Measurements from ENCODE around the gene KLHL29.

KLHL29 gene

DNA sequence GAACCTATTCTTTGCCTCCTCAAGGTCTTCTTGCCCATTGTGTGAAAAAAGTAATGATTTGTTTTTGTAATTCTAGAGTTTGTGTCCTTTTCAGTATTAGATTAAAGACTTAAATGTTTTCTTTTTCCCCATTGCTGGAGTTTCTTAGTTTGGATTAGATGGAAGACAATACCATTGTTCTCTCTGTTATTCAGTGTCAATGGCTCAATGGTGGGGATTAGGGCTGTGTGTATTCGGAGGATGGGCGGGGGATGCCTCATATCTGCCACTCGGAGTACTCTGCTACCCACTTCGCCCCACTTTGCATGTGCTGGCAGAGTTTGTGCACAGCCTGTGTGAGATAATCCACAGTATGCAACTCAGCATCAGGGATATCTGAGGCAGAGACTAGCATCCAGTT, 90.1 kb downstream of the KLHL29 start:
- H3K4me3 ChIP-seq (ENCODE audit: low read depth, low read length), result no peak overlapping the region
- no peak for DNase-seq (ENCODE audit: low read depth)
- TF ChIP-seq MYC (IDR thresholded peaks at IDR 0.05; ENCODE audit: low read depth, low read length) (no peak), POLR2A (IDR thresholded peaks at IDR 0.05; ENCODE audit: extremely low read depth, insufficient read length) (no peak)
- TF ChIP-seq, protein P1, sequence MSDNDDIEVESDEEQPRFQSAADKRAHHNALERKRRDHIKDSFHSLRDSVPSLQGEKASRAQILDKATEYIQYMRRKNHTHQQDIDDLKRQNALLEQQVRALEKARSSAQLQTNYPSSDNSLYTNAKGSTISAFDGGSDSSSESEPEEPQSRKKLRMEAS (IDR thresholded peaks at IDR 0.05; ENCODE audit: low read depth, low read length), result no peak
- TF ChIP-seq, protein P2, sequence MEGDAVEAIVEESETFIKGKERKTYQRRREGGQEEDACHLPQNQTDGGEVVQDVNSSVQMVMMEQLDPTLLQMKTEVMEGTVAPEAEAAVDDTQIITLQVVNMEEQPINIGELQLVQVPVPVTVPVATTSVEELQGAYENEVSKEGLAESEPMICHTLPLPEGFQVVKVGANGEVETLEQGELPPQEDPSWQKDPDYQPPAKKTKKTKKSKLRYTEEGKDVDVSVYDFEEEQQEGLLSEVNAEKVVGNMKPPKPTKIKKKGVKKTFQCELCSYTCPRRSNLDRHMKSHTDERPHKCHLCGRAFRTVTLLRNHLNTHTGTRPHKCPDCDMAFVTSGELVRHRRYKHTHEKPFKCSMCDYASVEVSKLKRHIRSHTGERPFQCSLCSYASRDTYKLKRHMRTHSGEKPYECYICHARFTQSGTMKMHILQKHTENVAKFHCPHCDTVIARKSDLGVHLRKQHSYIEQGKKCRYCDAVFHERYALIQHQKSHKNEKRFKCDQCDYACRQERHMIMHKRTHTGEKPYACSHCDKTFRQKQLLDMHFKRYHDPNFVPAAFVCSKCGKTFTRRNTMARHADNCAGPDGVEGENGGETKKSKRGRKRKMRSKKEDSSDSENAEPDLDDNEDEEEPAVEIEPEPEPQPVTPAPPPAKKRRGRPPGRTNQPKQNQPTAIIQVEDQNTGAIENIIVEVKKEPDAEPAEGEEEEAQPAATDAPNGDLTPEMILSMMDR (IDR thresholded peaks at IDR 0.05; ENCODE audit: low read depth, low read length), result no peak

- no peak overlapping the region for H3K4me3 ChIP-seq (ENCODE audit: low read depth, low read length)
- no peak for DNase-seq (ENCODE audit: low read depth)
- TF ChIP-seq, protein P2 (IDR thresholded peaks at IDR 0.05; ENCODE audit: low read depth, low read length), result no peak
- TF ChIP-seq, protein P1 (IDR thresholded peaks at IDR 0.05; ENCODE audit: low read depth, low read length), result no peak
- TF ChIP-seq POLR2A (IDR thresholded peaks at IDR 0.05; ENCODE audit: extremely low read depth, insufficient read length) (no peak), MYC (IDR thresholded peaks at IDR 0.05; ENCODE audit: low read depth, low read length) (no peak)
Observed at GRCh38 chr2:23475473-23475872, 90.5 kb downstream of the KLHL29 start.

- TF ChIP-seq, protein P2 (IDR thresholded peaks at IDR 0.05; ENCODE audit: low read depth, low read length), result no peak
- TF ChIP-seq MYC (IDR thresholded peaks at IDR 0.05; ENCODE audit: low read depth, low read length) (no peak), POLR2A (IDR thresholded peaks at IDR 0.05; ENCODE audit: extremely low read depth, insufficient read length) (no peak)
- TF ChIP-seq, protein P1 (IDR thresholded peaks at IDR 0.05; ENCODE audit: low read depth, low read length), result no peak
- DNase-seq (ENCODE audit: low read depth), result no peak
- H3K4me3 ChIP-seq (ENCODE audit: low read depth, low read length), result no peak overlapping the region
Observed at GRCh38 chr2:23476786-23477185, 91.8 kb downstream of the KLHL29 start.

DNA sequence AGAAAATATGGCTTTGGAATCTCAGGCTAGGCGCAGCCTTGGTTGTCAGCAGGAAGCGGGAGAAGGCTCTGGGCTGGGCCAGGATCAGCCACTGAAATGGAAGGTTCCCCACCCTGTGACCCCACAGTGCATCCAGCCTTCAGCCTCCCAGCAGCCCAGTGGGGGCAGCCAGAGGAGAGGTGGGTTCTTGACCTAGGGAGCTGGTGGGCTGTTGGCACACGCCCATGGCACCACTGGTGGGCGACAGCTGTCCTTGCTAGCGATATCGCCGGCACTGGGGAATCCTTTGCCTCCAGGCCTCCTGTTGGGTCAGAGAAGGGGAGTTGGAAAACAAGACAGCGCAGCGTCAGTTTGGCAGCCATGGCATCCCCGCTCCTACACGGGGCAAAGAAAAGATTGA, 92.4 kb downstream of the KLHL29 start:
- no peak for DNase-seq (ENCODE audit: low read depth)
- H3K4me3 ChIP-seq (ENCODE audit: low read depth, low read length), result no peak overlapping the region
- no peak for TF ChIP-seq POLR2A (IDR thresholded peaks at IDR 0.05; ENCODE audit: extremely low read depth, insufficient read length)
- TF ChIP-seq, protein P1 (IDR thresholded peaks at IDR 0.05; ENCODE audit: low read depth, low read length), result no peak
- no peak for TF ChIP-seq MYC (IDR thresholded peaks at IDR 0.05; ENCODE audit: low read depth, low read length)
- TF ChIP-seq, protein P2 (IDR thresholded peaks at IDR 0.05; ENCODE audit: low read depth, low read length), result no peak

- TF ChIP-seq, protein P2 (IDR thresholded peaks at IDR 0.05; ENCODE audit: low read depth, low read length), result no peak
- no peak for TF ChIP-seq MYC (IDR thresholded peaks at IDR 0.05; ENCODE audit: low read depth, low read length)
- no peak overlapping the region for H3K4me3 ChIP-seq (ENCODE audit: low read depth, low read length)
- no peak for DNase-seq (ENCODE audit: low read depth)
Observed at GRCh38 chr2:23478087-23478932, 93.3 kb downstream of the KLHL29 start.

Data from NB4 (cell line).